B cell (primary cell): ENCODE measurements around the gene GHRL. TPM values are rescaled to one million over a fixed set of nuclear protein-coding genes. Genes with fewer than 3 reads are reported as not detected.

ENCODE experiments used
- ATAC-seq: fragments of 200-7000 bp; cut with Tn5 transposase; one replicate; pipeline ENCODE4 v1.10.0; 2021; ENCODE audit warnings: low read depth, mild to moderate bottlenecking, moderate number of reproducible peaks, moderate library complexity
- CTCF ChIA-PET: fragments of 350-600 bp; sonication (Branson Sonifier 250); formaldehyde crosslinking; loops from one replicate; lab custom pipeline; 2021; ENCODE audit warnings: antibody characterized with exemption, inconsistent platforms; lab: Charles Lee
- POLR2A ChIA-PET: fragments of 350-600 bp; sonication (Branson Sonifier 250); formaldehyde crosslinking; loops from one replicate; lab custom pipeline; 2021; ENCODE audit warnings: antibody characterized with exemption; lab: Charles Lee
- DNase-seq: peaks from one replicate; pipeline ENCODE4 v3.0.0; 2013
- H2AFZ ChIP-seq: 2 replicates; pipeline ENCODE4 v1.6.1; 2012; ENCODE audit warnings: mild to moderate bottlenecking, low read depth, low read length; ENCODE audit not compliant: insufficient read depth, poor library complexity, severe bottlenecking
- H3K27ac ChIP-seq, 2 donors: 1 replicate in 1 of 2; 2 replicates in 1 of 2; pipeline ENCODE4 v1.5.1; 2012 to 2013; ENCODE audit warnings: low read length in 2 of 2, mild to moderate bottlenecking in 2 of 2, moderate library complexity in 1 of 2
- H3K27me3 ChIP-seq, 4 experiments: fragments of 200-600 bp in 1 of 4; sonication (generic) in 1 of 4; replicated peaks in 1 of 4; 1 replicate in 2 of 4; 2 replicates in 2 of 4; pipeline versions ENCODE4 v1.6.1 to v1.7.0; 2013 to 2016; ENCODE audit warnings: low read length in 3 of 4, mild to moderate bottlenecking in 2 of 4, mixed read lengths in 1 of 4, moderate library complexity in 1 of 4; ENCODE audit not compliant: insufficient read depth in 4 of 4, control insufficient read depth in 3 of 4; ENCODE audit errors: control extremely low read depth in 1 of 4
- H3K36me3 ChIP-seq, 2 experiments: replicated peaks in 1 of 2; 1 replicate in 1 of 2; 2 replicates in 1 of 2; pipeline versions ENCODE4 v1.6.1 to v1.7.1; 2013; ENCODE audit warnings: low read length in 1 of 2; ENCODE audit not compliant: insufficient read depth in 2 of 2, control insufficient read depth in 1 of 2; ENCODE audit errors: control extremely low read depth in 1 of 2, extremely low read depth in 1 of 2
- H3K4me1 ChIP-seq, 2 donors: fragments of 200-600 bp in 1 of 2; sonication (generic) in 1 of 2; 1 replicate in 1 of 2; 2 replicates in 1 of 2; pipeline versions ENCODE4 v1.5.1 to v1.6.1; 2013 to 2017; ENCODE audit warnings: low read length in 2 of 2; ENCODE audit not compliant: control insufficient read depth in 2 of 2, insufficient read depth in 2 of 2
- H3K4me2 ChIP-seq: replicated peaks from 2 replicates; pipeline ENCODE3; 2012; ENCODE audit warnings: mild to moderate bottlenecking, low read depth, low read length; ENCODE audit not compliant: poor library complexity, severe bottlenecking
- H3K4me3 ChIP-seq, 5 experiments: fragments of 200-600 bp in 1 of 5; sonication (generic) in 1 of 5; 1 replicate in 3 of 5; 2 replicates in 2 of 5; pipeline versions ENCODE4 v1.5.1 to v1.7.0; 2011 to 2016; ENCODE audit warnings: low read length in 4 of 5, mild to moderate bottlenecking in 4 of 5, low read depth in 2 of 5, control low read depth in 1 of 5, moderate library complexity in 1 of 5; ENCODE audit not compliant: insufficient read depth in 1 of 5; ENCODE audit errors: control extremely low read depth in 1 of 5, extremely low read depth in 1 of 5
- H3K79me2 ChIP-seq: fragments of 200-600 bp; sonication (generic); one replicate; pipeline ENCODE4 v1.6.0; 2016; ENCODE audit warnings: low read length; ENCODE audit not compliant: control insufficient read depth, insufficient read depth
- H3K9ac ChIP-seq: fragments of 200-600 bp; sonication (generic); 2 replicates; pipeline ENCODE4 v1.6.1; 2017; ENCODE audit warnings: mild to moderate bottlenecking, low read length, moderate library complexity
- H3K9me3 ChIP-seq, 3 donors: one replicate each; pipeline versions ENCODE4 v1.6.1 to v1.7.1; 2013; ENCODE audit warnings: low read length in 2 of 3; ENCODE audit not compliant: control insufficient read depth in 2 of 3, insufficient read depth in 1 of 3; ENCODE audit errors: control extremely low read depth in 1 of 3
- H4K20me1 ChIP-seq: 2 replicates; pipeline ENCODE4 v1.6.0; 2012; ENCODE audit warnings: mild to moderate bottlenecking, low read length; ENCODE audit not compliant: insufficient read depth, control insufficient read depth, poor library complexity, severe bottlenecking
- H3K27ac Mint-ChIP-seq: one replicate; pipeline ENCODE4 v1.8.0; 2021; ENCODE audit warnings: mixed read lengths
- H3K27me3 Mint-ChIP-seq: one replicate; pipeline ENCODE4 v1.8.0; 2021; ENCODE audit warnings: mixed read lengths
- H3K4me1 Mint-ChIP-seq: one replicate; pipeline ENCODE4 v1.8.0; 2021; ENCODE audit warnings: mixed read lengths
- H3K4me3 Mint-ChIP-seq: one replicate; pipeline ENCODE4 v1.8.0; 2021; ENCODE audit warnings: mixed read lengths
- H3K9me3 Mint-ChIP-seq: one replicate; pipeline ENCODE4 v1.8.0; 2022; ENCODE audit warnings: mixed read lengths; ENCODE audit not compliant: insufficient read depth
- CTCF ChIP-seq: fragments of 200-600 bp; IDR thresholded peaks from one replicate; pipeline ENCODE4 v1.8.0; 2022; ENCODE audit warnings: antibody characterized with exemption, mild to moderate bottlenecking
- EZH2 ChIP-seq: IDR thresholded peaks from 2 replicates; pipeline ENCODE4 v1.6.1; 2012; ENCODE audit warnings: borderline replicate concordance, low read depth, mild to moderate bottlenecking, moderate library complexity, low read length; ENCODE audit not compliant: insufficient read depth, poor library complexity, severe bottlenecking
- WGBS: methylation state at CpG from one replicate; pipeline ENCODE4 v1.1.5; 2013; ENCODE audit warnings: missing lambda C conversion rate; ENCODE audit not compliant: insufficient coverage; 5-methylcytosine and 5-hydroxymethylcytosine counted together
- intact Hi-C: fragments of 100-400 bp; cut with micrococcal nuclease; formaldehyde crosslinking; loops from one replicate; pipeline ENCODE4 v1.10.0; 2022
- polyA plus RNA-seq: library from polyadenylated mRNA; depleted of rRNA; stranded (reverse); fragments of >200 nt; gene quantifications from 2 replicates; pipeline ENCODE4 v1.2.3, GENCODE V29; 2012
- total RNA-seq, 2 donors: library from RNA; stranded (reverse); fragments of 120-200 nt in 1 of 2; gene quantifications; 1 replicate in 1 of 2; 2 replicates in 1 of 2; pipeline versions ENCODE4 v1.2.3 to v1.2.4, GENCODE V29; 2013 to 2022

The GHRL gene
- total and polyA plus RNA-seq, 2 donors (not counting 1 experiment from before 2014, with no cell fraction given) = 2.8 to 3.0 TPM

GRCh38 chr3:10244009-10244408 is 48.7 kb downstream of the GHRL start:
- DNase-seq = no peak
- H3K4me1 ChIP-seq = peaks cover 5 to 18% of the 10 kb centered on the region in 2 donors
- peaks cover 2% of the 10 kb centered on the region for H4K20me1 ChIP-seq
- H3K36me3 ChIP-seq = peaks cover 3 to 17% of the 10 kb centered on the region in 2 experiments
- H3K4me3 ChIP-seq = no peak overlapping the region
- no peak overlapping the region for H3K27ac ChIP-seq
- peaks cover 5 to 17% (median 15%) of the 10 kb centered on the region in 3 donors for H3K9me3 ChIP-seq
- H2AFZ ChIP-seq = no peak overlapping the region
- Mint-ChIP-seq H3K4me1 (peaks cover 19% of the 10 kb centered on the region), H3K27me3 (no peaks in the 10 kb centered on the region), H3K9me3 (peaks cover 9% of the 10 kb centered on the region), H3K27ac (no peak overlapping the region), H3K4me3 (no peak overlapping the region)
- no peak for ATAC-seq
- H3K9ac ChIP-seq = no peak overlapping the region
- ChIA-PET CTCF (no interaction called here), POLR2A (no interaction called here)
- no peak overlapping the region for H3K4me2 ChIP-seq
- intact Hi-C loops = no loop called here
- H3K79me2 ChIP-seq = peaks cover 20% of the 10 kb centered on the region
- WGBS = no CpG with 5 or more reads among the region's 3 CpGs
- no peaks in the 10 kb centered on the region for H3K27me3 ChIP-seq
- TF ChIP-seq EZH2 (no peak), CTCF (no peak)

GRCh38 chr3:10242182-10243065 is 50.3 kb downstream of the GHRL start:
- no peak for DNase-seq
- intact Hi-C loops = no loop called here
- no peak overlapping the region for H3K4me2 ChIP-seq
- WGBS = 20% methylated on average over 2 of the region's 7 CpGs
- Mint-ChIP-seq H3K4me1 (peaks cover 10% of the 10 kb centered on the region), H3K4me3 (no peak overlapping the region), H3K9me3 (peaks cover 9% of the 10 kb centered on the region), H3K27me3 (no peaks in the 10 kb centered on the region), H3K27ac (peak overlapping the region; percentile 2)
- H3K9me3 ChIP-seq = peaks cover 5 to 17% (median 11%) of the 10 kb centered on the region in 3 donors
- H3K4me3 ChIP-seq = no peak overlapping the region
- TF ChIP-seq CTCF = no peak
- TF ChIP-seq EZH2 = no peak
- no peak overlapping the region for H2AFZ ChIP-seq
- H3K36me3 ChIP-seq = peaks cover 3 to 28% of the 10 kb centered on the region in 2 experiments
- H3K79me2 ChIP-seq = peaks cover 4% of the 10 kb centered on the region
- ChIA-PET POLR2A (interaction anchor here (0.6 to 0.7 kb wide), 2 partner anchors 21 to 107 kb away, joined by 4 to 8 read pairs; no protein-coding TSS in a partner anchor), CTCF (interaction anchor here (0.7 to 1.1 kb wide), 2 partner anchors 10 to 501 kb away, joined by 3 to 4 read pairs; no protein-coding TSS in a partner anchor)
- peaks cover under 1 to 13% of the 10 kb centered on the region in 2 donors for H3K4me1 ChIP-seq
- no peaks in the 10 kb centered on the region for H4K20me1 ChIP-seq
- H3K27me3 ChIP-seq = no peaks in the 10 kb centered on the region
- H3K9ac ChIP-seq = no peak overlapping the region
- ATAC-seq = peak; percentile 33
- H3K27ac ChIP-seq = no peak overlapping the region
